OCI-LY1 (cell line): Measurements from ENCODE around the gene PRAC1.

Experiments
- EZH2 ChIP-seq: fragments of 200-600 bp; sonication (generic), shearing (Covaris generic); IDR thresholded peaks from 2 replicates; pipeline ENCODE4 v1.8.0; 2017; ENCODE audit warnings: borderline replicate concordance, mixed run types, mild to moderate bottlenecking, antibody characterized with exemption, low read length, moderate library complexity, mixed read lengths
- TF ChIP-seq, protein P1 (sequence below): fragments of 200-600 bp; sonication (generic), shearing (Covaris generic); IDR thresholded peaks from 2 replicates; pipeline ENCODE4 v1.5.1; 2017; ENCODE audit warnings: mild to moderate bottlenecking, antibody characterized with exemption, low read length, moderate library complexity, mixed read lengths

GRCh38 chr17:48734333-48735061 is 12.2 kb upstream of the PRAC1 start:
- TF ChIP-seq, protein P1, sequence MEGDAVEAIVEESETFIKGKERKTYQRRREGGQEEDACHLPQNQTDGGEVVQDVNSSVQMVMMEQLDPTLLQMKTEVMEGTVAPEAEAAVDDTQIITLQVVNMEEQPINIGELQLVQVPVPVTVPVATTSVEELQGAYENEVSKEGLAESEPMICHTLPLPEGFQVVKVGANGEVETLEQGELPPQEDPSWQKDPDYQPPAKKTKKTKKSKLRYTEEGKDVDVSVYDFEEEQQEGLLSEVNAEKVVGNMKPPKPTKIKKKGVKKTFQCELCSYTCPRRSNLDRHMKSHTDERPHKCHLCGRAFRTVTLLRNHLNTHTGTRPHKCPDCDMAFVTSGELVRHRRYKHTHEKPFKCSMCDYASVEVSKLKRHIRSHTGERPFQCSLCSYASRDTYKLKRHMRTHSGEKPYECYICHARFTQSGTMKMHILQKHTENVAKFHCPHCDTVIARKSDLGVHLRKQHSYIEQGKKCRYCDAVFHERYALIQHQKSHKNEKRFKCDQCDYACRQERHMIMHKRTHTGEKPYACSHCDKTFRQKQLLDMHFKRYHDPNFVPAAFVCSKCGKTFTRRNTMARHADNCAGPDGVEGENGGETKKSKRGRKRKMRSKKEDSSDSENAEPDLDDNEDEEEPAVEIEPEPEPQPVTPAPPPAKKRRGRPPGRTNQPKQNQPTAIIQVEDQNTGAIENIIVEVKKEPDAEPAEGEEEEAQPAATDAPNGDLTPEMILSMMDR = no peak
- no peak for TF ChIP-seq EZH2
